KMS-11 (cell line): ENCODE results near the gene KCNH3.

Experiments
- H2AFZ ChIP-seq: fragments of 200-600 bp; sonication (generic); 2 replicates; pipeline ENCODE4 v1.6.1; 2016; ENCODE audit warnings: antibody characterized with exemption, mixed run types, low read depth
- H3K27ac ChIP-seq: fragments of 200-600 bp; sonication (generic); 2 replicates; pipeline ENCODE4 v1.6.1; 2016; ENCODE audit warnings: mild to moderate bottlenecking, mixed run types
- H3K27me3 ChIP-seq: fragments of 200-600 bp; sonication (generic); 2 replicates; pipeline ENCODE4 v1.6.1; 2017; ENCODE audit warnings: mild to moderate bottlenecking, low read depth, mixed run types, moderate library complexity; ENCODE audit not compliant: insufficient read depth
- H3K36me3 ChIP-seq: fragments of 200-600 bp; sonication (generic); 2 replicates; pipeline ENCODE4 v1.6.1; 2017; ENCODE audit warnings: mild to moderate bottlenecking, mixed run types; ENCODE audit not compliant: insufficient read depth
- H3K4me1 ChIP-seq: fragments of 200-600 bp; sonication (generic); 2 replicates; pipeline ENCODE4 v1.6.1; 2016; ENCODE audit warnings: mild to moderate bottlenecking, low read depth, mixed run types; ENCODE audit not compliant: poor library complexity, severe bottlenecking
- H3K4me2 ChIP-seq: fragments of 200-600 bp; sonication (generic); 2 replicates; pipeline ENCODE4 v1.7.0; 2016; ENCODE audit warnings: mild to moderate bottlenecking, mixed run types
- H3K4me3 ChIP-seq: fragments of 200-600 bp; sonication (generic); IDR thresholded peaks from 2 replicates; pipeline ENCODE4 v1.6.1; 2017; ENCODE audit warnings: low read depth, low read length, mixed read lengths; ENCODE audit not compliant: insufficient read depth
- H3K79me2 ChIP-seq: fragments of 200-600 bp; sonication (generic); 2 replicates; pipeline ENCODE4 v1.6.1; 2016; ENCODE audit warnings: low read depth, mixed run types; ENCODE audit not compliant: insufficient read depth
- H3K9ac ChIP-seq: fragments of 200-600 bp; sonication (generic); 2 replicates; pipeline ENCODE4 v1.6.1; 2016; ENCODE audit warnings: mild to moderate bottlenecking, mixed run types
- H4K20me1 ChIP-seq: fragments of 200-600 bp; sonication (generic); 2 replicates; pipeline ENCODE4 v1.6.1; 2016; ENCODE audit warnings: mild to moderate bottlenecking, mixed run types; ENCODE audit not compliant: insufficient read depth
- CTCF ChIP-seq: fragments of 200-600 bp; sonication (generic); conservative IDR thresholded peaks from 2 replicates; pipeline ENCODE4 v1.6.1; 2017; ENCODE audit warnings: low read depth, mild to moderate bottlenecking, antibody characterized with exemption, low read length, moderate library complexity, mixed read lengths

KCNH3 gene

DNA sequence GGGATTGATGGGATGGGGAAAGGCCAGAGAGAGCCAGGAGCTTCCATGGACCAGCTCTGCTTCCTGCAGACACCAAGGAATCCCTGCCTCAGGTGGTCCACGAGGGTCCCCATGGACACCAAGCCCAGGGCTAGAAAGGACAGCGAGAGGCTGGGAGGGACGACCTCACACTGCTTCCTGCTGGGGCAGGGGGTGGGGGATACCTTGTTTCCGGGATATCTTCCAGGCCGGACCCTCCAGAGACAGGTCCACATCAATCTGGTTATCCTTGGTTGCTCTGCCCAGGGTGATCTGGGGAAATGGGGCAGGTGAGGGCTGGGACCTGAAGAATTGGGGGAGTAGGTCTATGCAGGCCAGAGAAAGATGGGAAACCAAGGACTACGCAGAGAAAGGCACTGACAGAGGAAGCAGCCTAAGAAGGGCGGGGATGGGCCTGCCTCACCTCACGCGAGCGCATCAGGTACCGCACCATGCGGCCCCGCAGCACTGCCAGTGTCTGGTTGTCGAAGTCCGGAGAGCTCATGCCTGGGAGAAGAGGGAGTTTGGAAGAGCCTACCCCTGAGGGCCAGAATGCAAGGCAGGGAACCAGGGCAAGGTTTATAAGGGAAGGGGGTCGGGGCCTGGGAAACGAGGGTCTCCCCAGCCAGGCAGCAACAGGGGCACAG is 20.3 kb downstream of the KCNH3 start:
- no peak for TF ChIP-seq CTCF
- Histone ChIP-seq H4K20me1 (no peaks in the 10 kb centered on the region), H3K27me3 (no peaks in the 10 kb centered on the region), H3K9ac (no peak overlapping the region), H3K79me2 (no peaks in the 10 kb centered on the region), H3K27ac (no peak overlapping the region), H3K4me1 (no peaks in the 10 kb centered on the region), H2AFZ (no peak overlapping the region), H3K4me2 (no peak overlapping the region), H3K36me3 (no peaks in the 10 kb centered on the region), H3K4me3 (no peak overlapping the region)

- no peak for TF ChIP-seq CTCF
- peaks cover 3% of the 10 kb centered on the region for H3K4me1 ChIP-seq
- no peaks in the 10 kb centered on the region for H4K20me1 ChIP-seq
These were observed 21.9 kb downstream of the KCNH3 start for GRCh38 chr12:49560695-49561094.

GRCh38 chr12:49562233-49562632 is 23.4 kb downstream of the KCNH3 start:
- no peak for TF ChIP-seq CTCF
- H3K9ac ChIP-seq, result no peak overlapping the region
- no peaks in the 10 kb centered on the region for H3K36me3 ChIP-seq
- no peak overlapping the region for H2AFZ ChIP-seq
- H4K20me1 ChIP-seq, result no peaks in the 10 kb centered on the region
- H3K79me2 ChIP-seq, result peaks cover 11% of the 10 kb centered on the region
- H3K4me2 ChIP-seq, result no peak overlapping the region
- H3K4me1 ChIP-seq, result peaks cover 12% of the 10 kb centered on the region
- no peaks in the 10 kb centered on the region for H3K27me3 ChIP-seq
- H3K4me3 ChIP-seq, result no peak overlapping the region
- H3K27ac ChIP-seq, result no peak overlapping the region

More at GRCh38 chr12:49560695-49561094, 21.9 kb downstream of the KCNH3 start:
- Histone ChIP-seq H3K36me3 (no peaks in the 10 kb centered on the region), H3K4me3 (no peak overlapping the region), H3K27ac (no peak overlapping the region), H2AFZ (no peak overlapping the region), H3K79me2 (no peaks in the 10 kb centered on the region), H3K9ac (no peak overlapping the region), H3K4me2 (no peak overlapping the region), H3K27me3 (no peaks in the 10 kb centered on the region)

DNA sequence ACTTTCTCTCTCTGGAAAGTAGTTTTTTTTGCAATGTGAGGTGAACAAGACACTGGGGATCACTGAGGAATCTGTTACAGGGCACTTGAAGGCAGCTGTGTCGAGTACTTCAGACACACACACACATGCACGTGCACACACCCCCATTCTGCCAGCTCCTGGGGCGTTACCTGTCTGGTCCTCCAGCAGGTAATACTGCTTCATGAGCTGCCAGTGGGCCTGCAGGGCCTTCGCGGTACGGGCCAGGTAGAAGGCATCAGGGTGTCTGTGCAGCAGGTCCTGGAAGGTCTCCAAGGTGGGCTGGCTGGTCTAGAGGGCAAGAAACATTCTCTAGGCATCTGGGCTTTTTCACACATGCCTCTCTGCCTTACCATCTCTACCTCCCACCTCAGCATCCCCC is 24.0 kb downstream of the KCNH3 start:
- H3K27me3 ChIP-seq, result no peaks in the 10 kb centered on the region
- H3K4me1 ChIP-seq, result peaks cover 12% of the 10 kb centered on the region
- no peak for TF ChIP-seq CTCF
- no peak overlapping the region for H3K4me3 ChIP-seq
- H3K36me3 ChIP-seq, result no peaks in the 10 kb centered on the region
- H4K20me1 ChIP-seq, result no peaks in the 10 kb centered on the region
- H3K79me2 ChIP-seq, result peaks cover 16% of the 10 kb centered on the region
- no peak overlapping the region for H3K27ac ChIP-seq
- H3K4me2 ChIP-seq, result no peak overlapping the region
- H2AFZ ChIP-seq, result no peak overlapping the region
- no peak overlapping the region for H3K9ac ChIP-seq
